ENCODE measurements around the gene HEPH.
"Not testable (repeated sequence)": the region's sequence is repeated elsewhere in the genome, so short reads cannot be mapped to it uniquely, and the experiment has no call there.

Gene HEPH, protein sequence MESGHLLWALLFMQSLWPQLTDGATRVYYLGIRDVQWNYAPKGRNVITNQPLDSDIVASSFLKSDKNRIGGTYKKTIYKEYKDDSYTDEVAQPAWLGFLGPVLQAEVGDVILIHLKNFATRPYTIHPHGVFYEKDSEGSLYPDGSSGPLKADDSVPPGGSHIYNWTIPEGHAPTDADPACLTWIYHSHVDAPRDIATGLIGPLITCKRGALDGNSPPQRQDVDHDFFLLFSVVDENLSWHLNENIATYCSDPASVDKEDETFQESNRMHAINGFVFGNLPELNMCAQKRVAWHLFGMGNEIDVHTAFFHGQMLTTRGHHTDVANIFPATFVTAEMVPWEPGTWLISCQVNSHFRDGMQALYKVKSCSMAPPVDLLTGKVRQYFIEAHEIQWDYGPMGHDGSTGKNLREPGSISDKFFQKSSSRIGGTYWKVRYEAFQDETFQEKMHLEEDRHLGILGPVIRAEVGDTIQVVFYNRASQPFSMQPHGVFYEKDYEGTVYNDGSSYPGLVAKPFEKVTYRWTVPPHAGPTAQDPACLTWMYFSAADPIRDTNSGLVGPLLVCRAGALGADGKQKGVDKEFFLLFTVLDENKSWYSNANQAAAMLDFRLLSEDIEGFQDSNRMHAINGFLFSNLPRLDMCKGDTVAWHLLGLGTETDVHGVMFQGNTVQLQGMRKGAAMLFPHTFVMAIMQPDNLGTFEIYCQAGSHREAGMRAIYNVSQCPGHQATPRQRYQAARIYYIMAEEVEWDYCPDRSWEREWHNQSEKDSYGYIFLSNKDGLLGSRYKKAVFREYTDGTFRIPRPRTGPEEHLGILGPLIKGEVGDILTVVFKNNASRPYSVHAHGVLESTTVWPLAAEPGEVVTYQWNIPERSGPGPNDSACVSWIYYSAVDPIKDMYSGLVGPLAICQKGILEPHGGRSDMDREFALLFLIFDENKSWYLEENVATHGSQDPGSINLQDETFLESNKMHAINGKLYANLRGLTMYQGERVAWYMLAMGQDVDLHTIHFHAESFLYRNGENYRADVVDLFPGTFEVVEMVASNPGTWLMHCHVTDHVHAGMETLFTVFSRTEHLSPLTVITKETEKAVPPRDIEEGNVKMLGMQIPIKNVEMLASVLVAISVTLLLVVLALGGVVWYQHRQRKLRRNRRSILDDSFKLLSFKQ

DNA sequence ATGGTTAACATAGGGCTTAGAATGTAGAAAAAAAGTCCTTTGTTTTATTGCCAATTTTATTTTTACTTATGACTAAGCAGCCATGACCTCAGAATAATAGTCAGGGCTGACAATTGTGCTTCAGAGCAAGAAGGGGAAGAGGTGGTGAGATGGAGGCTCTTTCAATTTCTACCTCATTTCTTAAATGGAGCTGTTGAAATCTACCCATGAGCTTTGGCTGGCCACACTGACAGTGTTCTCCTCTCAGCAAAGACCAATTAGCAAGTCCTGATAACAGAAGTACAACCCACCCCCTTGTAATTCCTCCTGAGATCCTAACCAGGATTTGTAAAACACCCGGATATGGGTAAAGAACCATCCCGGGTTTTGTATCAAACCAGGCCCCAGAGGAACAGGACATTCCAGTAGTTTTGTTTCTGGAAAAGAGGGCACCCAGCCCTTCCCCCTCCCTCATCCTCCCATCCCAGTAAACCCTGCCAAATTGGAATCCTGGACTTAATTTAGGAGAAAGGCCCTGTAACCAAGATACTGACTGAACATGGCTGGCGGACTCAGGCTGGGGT lies at the start of gene HEPH:
HEPH (plus strand) TSS at position 399 of the 563 bp plus-strand sequence. CDS start 6,324 bp downstream, outside the sequence.
- no peak for DNase-seq (ENCODE audit: low spot score)

DNA sequence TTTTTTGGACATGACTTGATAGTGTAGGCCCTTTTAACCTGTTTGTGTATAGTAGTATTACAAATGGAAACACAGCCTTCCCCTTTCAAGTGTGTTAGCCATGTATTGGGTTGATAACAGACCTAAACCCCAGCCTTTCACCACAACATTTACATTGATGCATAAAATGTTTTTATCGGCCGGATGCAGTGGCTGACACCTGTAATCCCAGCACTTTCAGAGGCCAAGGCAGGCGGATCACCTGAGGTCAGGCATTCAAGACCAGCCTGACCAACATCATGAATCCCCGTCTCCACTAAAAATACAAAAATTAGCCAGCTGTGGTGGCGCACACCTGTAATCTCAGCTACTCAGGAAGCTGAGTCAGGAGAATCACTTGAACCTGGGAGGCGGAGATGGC lies 45.3 kb upstream of the HEPH start:
- DNase-seq (ENCODE audit: low spot score), result not testable (repeated sequence)

DNA sequence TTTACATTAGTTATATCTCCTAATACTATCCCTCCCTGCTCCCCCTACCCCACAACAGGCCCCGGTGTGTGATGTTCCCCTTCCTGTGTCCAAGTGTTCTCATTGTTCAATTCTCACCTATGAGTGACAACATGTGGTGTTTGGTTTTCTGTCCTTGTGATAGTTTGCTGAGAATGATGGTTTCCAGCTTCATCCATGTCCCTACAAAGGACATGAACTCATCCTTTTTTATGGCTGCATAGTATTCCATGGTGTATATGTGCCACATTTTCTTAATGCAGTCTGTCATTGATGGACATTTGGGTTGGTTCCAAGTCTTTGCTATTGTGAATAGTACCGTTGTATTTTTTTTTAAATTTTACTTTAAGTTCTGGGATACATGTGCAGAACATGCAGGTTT lies 42.7 kb upstream of the HEPH start:
- not testable (repeated sequence) for DNase-seq (ENCODE audit: low spot score)

DNA sequence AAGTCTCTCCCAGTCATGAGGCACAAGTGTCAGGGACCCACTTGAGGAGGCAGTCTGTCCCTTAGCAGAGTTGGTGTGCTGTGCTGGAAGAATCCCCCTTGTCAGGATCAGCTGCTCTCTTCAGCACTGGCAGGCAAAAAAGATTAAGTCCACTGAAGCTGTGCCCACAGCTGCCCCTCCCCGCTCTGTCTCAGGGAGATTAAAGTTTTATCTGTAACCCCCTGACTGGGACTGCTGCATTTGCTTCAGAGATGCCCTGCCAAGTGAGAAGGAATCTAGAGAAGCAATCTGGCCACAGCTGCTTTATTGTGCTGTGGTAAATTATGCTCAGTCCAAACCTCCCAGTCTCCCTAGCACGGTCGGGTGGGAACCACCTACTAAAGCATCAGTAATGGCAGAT lies 37.4 kb upstream of the HEPH start:
- no peak for DNase-seq (ENCODE audit: low spot score)

DNA sequence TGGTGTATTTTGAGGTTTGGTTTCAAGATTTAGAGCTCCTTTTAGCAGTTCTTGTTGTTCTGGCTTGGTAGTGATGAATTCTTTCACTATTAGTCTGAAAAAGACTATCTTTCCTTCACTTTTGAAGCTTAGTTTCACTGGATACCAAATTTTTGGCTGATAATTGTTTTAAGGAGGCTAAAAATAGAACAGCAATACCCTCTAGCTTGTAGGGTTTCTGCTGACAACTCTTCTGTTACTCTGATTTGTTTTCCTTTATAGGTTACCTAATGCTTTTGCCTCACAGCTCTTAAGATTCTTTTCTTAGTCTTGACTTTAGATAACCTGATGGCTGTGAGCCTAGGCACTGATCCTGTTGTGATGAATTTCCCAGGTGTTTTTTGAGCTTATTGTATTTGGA lies 33.6 kb upstream of the HEPH start:
- no peak for DNase-seq (ENCODE audit: low spot score)

DNA sequence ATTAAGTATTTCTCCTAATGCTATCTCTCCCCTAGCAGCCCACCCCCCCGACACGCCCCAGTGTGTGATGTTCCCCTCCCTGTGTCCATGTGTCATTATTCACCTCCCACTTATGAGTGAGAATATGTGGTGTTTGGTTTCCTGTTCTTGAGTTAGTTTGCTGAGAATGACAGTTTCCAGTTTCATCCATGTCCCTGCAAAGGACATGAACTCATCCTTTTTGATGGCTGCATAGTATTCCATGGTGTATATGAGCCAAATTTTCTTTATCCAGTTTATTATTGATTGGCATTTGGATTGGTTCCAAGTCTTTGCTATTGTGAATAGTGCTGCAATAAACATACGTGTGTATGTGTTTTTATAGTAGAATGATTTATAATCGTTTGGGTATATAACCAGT lies 28.8 kb upstream of the HEPH start:
- not testable (repeated sequence) for DNase-seq (ENCODE audit: low spot score)

DNA sequence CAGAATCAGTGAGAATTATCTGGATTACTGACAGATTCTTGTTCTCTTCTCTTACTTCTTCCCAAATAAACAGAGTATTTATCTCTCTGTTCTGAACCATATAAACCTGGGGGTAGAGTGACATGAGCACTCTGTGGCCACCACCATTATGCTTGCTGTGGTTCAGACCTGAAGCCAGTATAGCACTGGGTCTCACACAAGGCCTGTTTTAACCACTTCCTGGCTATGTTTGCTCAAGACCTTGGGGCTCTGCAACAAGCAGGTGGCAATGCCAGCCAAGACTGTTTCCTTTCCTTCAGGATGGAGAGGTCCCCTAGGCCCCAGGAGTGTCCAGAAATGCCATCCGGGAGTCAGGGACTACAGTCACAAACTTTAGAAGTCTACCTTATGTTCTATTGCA lies 21.7 kb upstream of the HEPH start:
- no peak for DNase-seq (ENCODE audit: low spot score)

DNA sequence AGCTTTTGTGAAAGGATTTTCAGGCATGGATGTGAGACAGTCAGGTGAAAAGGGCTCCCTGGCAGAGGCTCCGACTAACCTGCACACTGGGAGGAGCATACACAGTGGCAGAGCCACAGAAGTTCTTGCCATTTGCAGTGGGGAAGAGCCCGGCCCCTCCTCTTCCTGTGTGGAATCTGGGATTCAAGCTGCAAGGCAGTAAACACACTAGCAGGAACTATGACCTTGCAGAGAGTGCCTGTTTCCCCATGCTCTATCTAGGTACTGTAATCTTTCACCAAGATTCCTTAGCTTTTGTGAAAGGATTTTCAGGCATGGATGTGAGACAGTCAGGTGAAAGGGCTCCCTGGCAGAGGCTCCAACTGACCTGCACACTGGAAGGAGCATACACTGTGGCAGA lies 19.8 kb upstream of the HEPH start:
- DNase-seq (ENCODE audit: low spot score), result no peak

DNA sequence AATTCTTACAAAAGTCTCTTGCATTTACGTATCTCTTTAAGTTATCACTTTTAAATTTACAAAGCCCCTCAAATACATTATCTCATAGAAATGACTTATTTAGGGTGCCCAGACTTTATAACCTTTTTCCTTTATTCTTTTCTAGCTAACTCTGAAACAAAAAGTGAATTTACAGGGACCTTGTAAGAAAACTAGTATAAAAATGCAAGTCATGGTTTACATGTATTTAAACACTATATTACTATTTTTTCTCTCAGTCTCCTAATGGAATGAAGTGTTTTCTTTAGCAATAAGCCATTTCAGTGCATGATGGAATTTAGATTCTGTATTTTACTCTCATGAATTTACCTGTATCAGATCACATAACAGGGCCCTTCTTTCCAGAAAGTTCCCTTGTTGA lies 14.5 kb upstream of the HEPH start:
- no peak for DNase-seq (ENCODE audit: low spot score)

DNA sequence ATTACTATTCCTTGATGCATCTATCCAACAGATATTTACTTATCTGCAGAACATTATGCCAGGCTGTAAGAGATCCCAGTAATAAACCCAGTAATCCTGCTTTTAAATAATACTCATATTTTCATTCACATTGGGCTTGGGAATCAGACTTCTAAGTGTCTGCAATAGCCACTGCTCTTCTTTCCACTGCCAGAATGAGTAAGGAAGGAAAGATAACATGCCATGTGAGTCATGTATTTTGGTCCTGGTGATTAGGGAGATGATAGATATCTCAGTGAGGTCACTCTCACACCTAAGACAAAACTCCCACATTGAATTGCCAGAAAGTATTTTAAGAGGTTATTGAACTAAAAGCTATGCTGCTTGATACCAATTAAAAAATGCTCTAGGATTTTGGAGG lies 13.9 kb upstream of the HEPH start:
- DNase-seq (ENCODE audit: low spot score), result no peak

DNA sequence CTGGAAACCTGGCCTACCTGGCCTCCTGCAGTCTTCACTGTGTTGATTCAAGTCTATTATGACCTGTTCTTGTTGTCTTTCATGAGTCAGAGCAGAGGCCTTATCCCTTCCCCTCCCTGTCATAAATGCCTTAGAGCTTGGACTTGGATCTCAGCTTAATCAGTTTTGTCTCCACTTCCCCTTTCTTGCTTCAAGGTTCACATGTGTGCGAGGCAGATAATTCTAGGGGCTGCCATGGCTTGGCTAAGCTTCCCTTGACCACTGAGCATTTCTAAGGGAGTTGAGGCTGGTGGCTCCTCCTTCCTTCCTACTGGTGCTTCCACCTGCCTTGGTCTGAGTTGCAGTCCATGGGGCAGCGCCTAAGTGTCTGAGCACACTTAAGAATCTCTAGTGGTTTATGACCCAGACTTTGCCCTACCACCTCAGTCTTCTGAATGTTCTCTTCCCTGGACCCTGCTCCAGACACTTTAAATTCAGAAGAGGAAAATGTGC lies 1.7 kb upstream of the HEPH start:
- no peak for DNase-seq (ENCODE audit: low spot score)

DNA sequence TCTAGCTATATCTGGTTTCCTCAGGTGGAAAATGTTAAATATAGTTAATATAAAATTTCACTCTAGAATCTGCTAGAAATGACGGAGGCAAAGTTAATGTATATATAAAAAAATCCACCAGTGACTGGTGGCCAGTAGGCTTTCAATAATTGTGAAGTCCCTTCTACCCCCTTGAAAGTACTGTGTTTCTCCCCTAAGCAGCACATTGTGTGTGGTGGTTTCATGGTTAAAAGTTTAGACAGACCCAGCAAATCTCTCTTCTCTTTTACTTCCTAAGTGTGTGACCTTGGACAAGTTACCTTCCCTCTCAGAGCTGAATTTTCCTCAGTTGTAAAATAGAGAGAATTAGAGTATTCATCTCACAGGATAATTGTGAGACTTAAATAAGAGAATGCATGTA lies 600 bp upstream of the HEPH start:
- no peak for DNase-seq (ENCODE audit: low spot score)

DNA sequence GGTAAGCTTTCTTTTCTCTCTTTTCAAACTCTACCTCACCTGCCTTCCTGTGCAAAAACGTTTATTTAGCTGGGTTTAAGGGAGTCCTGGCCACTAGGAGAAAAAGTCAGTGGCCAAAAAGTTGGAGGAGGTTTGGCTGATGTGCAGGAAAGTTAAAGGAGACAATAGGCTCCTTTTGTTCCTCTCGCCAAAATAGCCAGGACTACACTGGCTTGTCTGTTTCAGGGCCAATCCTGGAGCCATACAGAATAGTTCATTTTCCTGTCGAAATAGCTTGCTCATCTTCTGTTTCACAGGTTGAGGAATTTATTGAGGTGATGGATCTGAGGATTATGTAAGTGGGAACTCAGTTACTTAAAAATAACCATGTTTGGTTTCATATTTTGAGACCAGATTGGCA lies 423 bp downstream of the HEPH start:
- no peak for DNase-seq (ENCODE audit: low spot score)

DNA sequence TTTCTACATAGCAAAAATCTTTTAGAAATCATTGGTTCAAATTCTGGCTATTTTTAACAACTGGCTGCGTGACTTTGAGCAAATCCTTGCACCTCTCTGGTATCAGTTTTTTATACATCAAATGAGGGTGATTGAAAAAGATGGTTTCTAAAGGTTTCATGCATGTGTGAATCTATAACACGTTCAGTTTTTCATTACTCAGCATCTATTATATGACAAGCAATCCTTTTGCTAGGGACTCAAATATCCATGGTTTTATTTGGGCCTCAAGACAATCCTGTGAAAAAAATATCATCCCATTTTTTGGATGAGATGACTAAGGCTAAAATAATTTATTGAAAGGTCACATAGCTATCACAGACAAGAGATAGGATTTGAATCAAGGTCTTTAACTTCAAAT lies 884 bp downstream of the HEPH start:
- no peak for DNase-seq (ENCODE audit: low spot score)

DNA sequence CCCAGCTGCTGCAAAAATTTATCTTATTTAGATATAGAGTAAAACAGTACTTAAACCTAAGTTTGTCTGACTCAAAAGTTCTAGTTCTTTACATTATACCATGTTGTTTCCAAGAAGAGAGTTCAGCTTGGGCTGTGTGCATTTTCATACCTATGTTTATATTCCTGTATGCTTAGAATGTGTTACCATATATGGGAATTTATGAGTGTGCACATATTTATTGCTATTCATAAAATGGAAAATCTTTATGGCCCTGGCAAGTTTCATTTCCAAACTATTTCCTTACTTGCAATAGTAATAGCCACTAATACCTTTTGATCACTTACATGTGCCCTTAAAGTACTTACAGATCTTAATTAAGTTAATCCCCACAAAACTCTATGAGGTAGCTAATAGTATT lies 2.6 kb downstream of the HEPH start:
- DNase-seq (ENCODE audit: low spot score), result no peak

DNA sequence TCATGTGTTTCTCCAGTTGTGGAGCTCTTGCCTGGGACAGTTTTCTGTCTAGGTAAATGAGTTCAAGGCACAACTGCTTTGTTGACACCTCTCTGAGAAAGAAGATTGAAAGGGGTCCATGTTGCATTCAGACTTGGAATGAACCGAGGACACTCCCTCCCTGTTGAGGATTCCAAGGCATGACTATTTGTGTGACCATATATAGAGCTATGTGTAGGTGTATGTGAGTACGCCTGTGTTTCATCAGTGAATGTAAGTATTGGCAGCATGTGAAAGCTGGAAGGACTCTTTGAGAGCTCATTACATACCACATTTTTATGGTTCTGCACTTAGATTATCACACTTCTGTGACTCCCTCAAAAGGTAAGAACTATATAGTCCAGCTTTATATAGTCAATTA lies 3.4 kb downstream of the HEPH start:
- DNase-seq (ENCODE audit: low spot score), result no peak

DNA sequence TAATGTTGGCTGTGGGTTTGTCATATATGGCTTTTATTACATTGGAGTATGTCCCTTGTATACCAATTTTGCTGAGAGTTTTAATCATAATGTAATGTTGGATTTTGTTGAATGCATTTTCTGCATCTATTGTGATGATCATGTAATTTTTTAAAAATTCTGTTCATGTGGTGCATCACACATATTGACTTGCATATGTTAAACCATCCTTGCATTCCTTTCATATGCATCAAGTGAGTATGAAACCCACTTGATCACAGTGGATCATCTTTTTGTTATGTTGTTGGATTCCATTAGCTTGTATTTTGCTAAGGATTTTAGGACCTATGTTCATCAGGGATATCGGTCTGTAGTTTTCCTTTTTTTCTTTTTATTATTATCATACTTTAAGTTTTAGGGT lies 12.1 kb downstream of the HEPH start:
- DNase-seq (ENCODE audit: low spot score), result no peak

DNA sequence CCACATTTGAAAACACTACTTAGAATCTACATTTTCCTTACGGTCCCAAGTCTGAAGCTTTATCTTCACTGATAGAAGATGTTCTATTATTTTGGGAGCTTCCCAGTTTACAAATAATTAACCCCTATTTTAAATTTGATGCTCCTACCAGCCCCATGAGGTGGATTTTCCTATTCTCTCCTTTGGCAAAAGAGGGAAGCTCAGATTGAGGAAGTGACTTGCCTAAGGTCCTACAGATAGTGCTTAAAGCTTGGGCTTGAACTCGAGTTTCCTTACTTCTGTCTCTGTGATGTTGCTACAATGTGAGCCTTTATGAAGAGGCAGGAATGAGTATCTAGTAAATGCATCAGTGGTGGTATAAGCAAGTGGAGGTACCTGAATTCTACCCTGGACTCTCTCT lies 27.5 kb downstream of the HEPH start:
- no peak for DNase-seq (ENCODE audit: low spot score)

DNA sequence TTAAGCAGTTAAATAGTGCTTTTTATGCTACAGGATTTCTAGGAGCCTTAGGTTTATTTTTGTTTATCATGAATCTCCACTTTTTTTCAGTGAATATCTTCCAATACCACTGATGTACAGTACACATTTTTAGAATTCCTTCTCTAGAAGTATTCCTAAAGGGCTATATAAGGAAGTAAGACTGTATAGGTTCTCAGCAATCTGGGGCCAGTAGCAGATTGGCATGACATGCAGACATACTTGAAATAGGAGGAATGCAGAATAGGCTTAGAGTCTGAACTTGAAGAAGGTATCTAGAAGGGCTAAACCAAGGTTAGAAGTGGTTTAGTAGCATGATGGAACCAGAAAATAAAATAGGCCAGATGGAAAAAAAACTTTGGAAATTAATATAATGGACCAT lies 29.8 kb downstream of the HEPH start:
- no peak for DNase-seq (ENCODE audit: low spot score)

DNA sequence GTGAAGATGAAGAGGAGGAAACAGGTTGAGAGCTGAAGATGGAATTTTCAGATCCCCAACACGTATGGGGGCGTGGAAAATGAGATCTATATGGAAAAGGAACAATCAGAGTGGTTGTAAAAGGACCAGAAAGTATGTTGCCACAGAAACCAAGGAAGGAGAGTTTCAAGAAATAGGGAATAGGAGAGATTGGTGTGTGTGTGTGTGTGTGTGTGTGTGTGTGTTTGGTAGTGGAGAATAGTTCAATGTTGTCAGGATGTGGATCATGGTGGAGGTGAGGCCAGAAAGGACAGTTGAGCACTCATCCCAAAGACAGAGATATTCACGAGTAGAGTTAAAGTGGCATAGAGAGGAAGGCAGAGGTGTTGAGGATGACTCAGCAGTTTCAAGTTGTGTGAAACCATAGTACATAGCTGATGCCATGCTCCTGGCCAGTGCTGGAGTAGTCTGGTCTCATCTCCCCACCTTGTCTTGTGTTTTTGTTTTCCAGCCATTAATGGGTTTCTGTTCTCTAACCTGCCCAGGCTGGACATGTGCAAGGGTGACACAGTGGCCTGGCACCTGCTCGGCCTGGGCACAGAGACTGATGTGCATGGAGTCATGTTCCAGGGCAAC lies 36.1 kb downstream of the HEPH start:
- no peak for DNase-seq (ENCODE audit: low spot score)

DNA sequence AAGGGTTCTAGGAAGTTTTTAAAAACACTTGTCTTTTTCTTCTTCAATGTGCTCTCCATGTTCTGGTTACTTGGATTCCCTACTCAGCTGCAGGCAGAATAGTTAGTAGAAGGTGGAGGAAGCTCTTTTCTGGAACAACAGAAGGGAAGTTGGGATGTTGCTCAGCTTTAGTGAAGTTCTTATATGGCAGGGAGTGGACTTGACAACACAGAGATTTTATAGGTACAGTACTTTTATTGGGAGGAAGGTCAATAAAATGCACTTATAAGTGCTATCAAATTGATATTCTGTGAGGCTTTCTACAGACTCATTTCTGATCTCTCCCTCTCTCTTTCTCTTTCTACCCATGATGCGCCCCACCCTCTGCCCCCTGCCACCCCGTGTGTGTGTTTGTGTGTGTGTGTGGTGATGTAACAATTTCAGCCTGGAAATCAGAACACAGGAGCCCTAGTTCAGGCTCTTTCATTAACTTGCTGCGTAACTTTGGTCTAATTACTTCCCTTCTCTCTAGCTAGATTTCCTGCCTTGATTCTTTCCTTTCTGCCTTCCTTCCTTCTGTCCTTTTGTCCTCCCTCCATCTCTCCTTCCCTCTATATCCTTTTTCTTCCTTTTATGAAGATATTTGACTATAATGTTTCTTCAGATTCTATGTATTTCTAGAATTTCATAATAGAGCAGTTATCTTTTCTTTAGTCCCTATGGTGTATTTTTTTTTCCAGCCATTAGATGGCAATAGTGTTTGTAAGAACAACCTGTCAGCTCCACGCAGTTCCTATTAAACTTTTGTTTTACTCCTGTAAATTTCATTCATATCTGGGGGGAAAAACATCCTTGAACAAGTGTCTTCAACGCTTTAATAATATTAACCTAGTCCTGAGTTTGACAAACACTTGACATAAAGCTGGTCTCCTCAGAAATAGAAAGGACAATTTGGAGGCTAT lies 37.1 kb downstream of the HEPH start:
- DNase-seq (ENCODE audit: low spot score), result no peak
